IgD-negative memory B cell (primary cell): ENCODE measurements around the gene TOX2. TPM values are rescaled to one million over a fixed set of nuclear protein-coding genes. Genes with fewer than 3 reads are reported as not detected.

Experiments used
- H3K27ac Mint-ChIP-seq, 3 donors: one replicate each; pipeline ENCODE4 v1.8.0; 2020 to 2022; ENCODE audit warnings: mild to moderate bottlenecking in 3 of 3, mixed read lengths in 3 of 3, moderate library complexity in 1 of 3
- H3K27me3 Mint-ChIP-seq: one replicate; pipeline ENCODE4 v1.8.0; 2021; ENCODE audit warnings: mixed read lengths
- H3K36me3 Mint-ChIP-seq: one replicate; pipeline ENCODE4 v1.8.0; 2020; ENCODE audit warnings: mild to moderate bottlenecking, mixed read lengths
- H3K4me1 Mint-ChIP-seq, 3 donors: one replicate each; pipeline ENCODE4 v1.8.0; 2020 to 2022; ENCODE audit warnings: mixed read lengths in 3 of 3, mild to moderate bottlenecking in 1 of 3
- H3K4me3 Mint-ChIP-seq, 4 donors: one replicate each; pipeline ENCODE4 v1.8.0; 2020 to 2022; ENCODE audit warnings: mild to moderate bottlenecking in 4 of 4, mixed read lengths in 4 of 4, moderate library complexity in 3 of 4
- H3K9me3 Mint-ChIP-seq, 3 donors: one replicate each; pipeline ENCODE4 v1.8.0; 2020 to 2021; ENCODE audit warnings: mixed read lengths in 3 of 3, mild to moderate bottlenecking in 1 of 3
- polyA plus RNA-seq: library from polyadenylated mRNA; unstranded; fragments of 300-500 nt; fragmentation: Illumina TruSeq; gene quantifications from one replicate; pipeline ENCODE4 v1.2.3, GENCODE V29; 2021

The TOX2 gene
- polyA plus RNA-seq, 1 donor from 2014 or later = 0.73 TPM

GRCh38 chr20:43941476-43942200 is 27.0 kb downstream of the TOX2 start:
- Mint-ChIP-seq H3K4me1 (peaks cover 7 to 16% (median 16%) of the 10 kb centered on the region in 3 donors), H3K9me3 (peaks cover 0 to 3% (median 0%) of the 10 kb centered on the region in 3 donors), H3K27ac (peak overlapping the region in 2 of 3 donors; percentile 1 to 89), H3K4me3 (peak overlapping the region in 3 of 4 donors; percentile 2 to 81 (median 55)), H3K36me3 (no peaks in the 10 kb centered on the region), H3K27me3 (no peaks in the 10 kb centered on the region)

- Mint-ChIP-seq H3K9me3 (peaks cover 0 to 3% (median 0%) of the 10 kb centered on the region in 3 donors), H3K4me3 (peak overlapping the region in 2 of 4 donors; percentile 2 to 81), H3K27ac (peak overlapping the region in 2 of 3 donors; percentile 1 to 89), H3K27me3 (no peaks in the 10 kb centered on the region), H3K4me1 (peaks cover 7 to 16% (median 16%) of the 10 kb centered on the region in 3 donors), H3K36me3 (no peaks in the 10 kb centered on the region)
Measured at GRCh38 chr20:43942201-43942590, 27.5 kb downstream of the TOX2 start.

DNA sequence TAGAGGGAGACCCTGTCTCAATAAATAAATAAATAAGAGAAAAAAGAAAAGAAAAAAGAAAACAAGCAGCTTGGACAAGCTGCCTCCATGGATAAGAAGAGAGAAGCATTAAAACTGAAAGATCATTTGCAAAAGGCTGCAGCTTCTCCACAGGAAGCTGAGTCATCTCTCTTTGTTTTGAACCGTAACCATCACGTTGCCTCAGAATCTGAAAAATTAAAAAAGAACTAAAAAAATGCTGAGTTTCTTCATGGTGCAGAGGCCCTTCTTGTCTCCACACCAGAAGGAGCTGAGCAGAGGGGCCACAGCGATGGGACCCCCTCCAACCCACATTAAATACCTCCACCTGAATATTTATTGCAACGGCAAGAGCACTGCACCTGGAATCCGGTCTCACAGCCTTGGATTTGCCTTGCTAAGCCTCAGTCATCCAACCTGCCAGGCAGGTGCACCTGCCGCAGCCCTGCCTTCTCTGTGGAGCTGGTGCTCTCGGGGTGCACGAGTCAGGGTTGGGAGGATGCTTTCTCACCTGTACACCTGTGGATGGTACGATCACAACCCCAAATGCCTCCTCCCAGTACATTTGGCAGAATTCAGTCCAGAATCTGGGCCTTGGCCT is 28.1 kb downstream of the TOX2 start:
- H3K9me3 Mint-ChIP-seq = peaks cover 0 to 3% (median 0%) of the 10 kb centered on the region in 3 donors
- no peaks in the 10 kb centered on the region for H3K36me3 Mint-ChIP-seq
- H3K27ac Mint-ChIP-seq = peak overlapping the region in 1 of 3 donors; percentile 91
- no peaks in the 10 kb centered on the region for H3K27me3 Mint-ChIP-seq
- peak overlapping the region in 3 of 4 donors; percentile 30 to 81 (median 43) for H3K4me3 Mint-ChIP-seq
- H3K4me1 Mint-ChIP-seq = peaks cover 7 to 16% (median 16%) of the 10 kb centered on the region in 3 donors

DNA sequence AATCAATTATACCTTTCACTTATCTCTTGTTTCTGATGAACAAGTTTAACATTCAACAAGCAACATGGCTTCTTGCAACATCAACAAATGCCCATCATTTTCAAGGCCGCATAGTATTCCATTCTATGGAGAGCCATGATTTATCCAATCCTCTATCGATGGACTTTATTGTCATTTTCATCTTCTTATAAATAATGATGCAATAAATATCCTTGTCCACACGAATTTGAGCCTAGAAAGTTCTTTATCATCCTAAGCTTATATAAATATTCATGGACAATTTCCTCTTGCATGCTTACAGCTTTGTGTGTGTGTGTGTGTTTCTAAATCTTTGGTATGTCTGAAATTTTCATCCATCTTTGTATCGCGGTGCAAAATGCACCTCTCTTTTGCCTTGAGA is 29.1 kb downstream of the TOX2 start:
- H3K27me3 Mint-ChIP-seq = no peaks in the 10 kb centered on the region
- peaks cover 7 to 16% (median 16%) of the 10 kb centered on the region in 3 donors for H3K4me1 Mint-ChIP-seq
- H3K36me3 Mint-ChIP-seq = no peaks in the 10 kb centered on the region
- peaks cover 0 to 3% (median 0%) of the 10 kb centered on the region in 3 donors for H3K9me3 Mint-ChIP-seq
- H3K27ac Mint-ChIP-seq = no peak overlapping the region
- H3K4me3 Mint-ChIP-seq = no peak overlapping the region

GRCh38 chr20:43944653-43945235 is 30.1 kb downstream of the TOX2 start:
- Mint-ChIP-seq H3K27me3 (peaks cover 1% of the 10 kb centered on the region), H3K36me3 (no peaks in the 10 kb centered on the region), H3K9me3 (peaks cover 0 to 3% (median 0%) of the 10 kb centered on the region in 3 donors), H3K27ac (peak overlapping the region in 1 of 3 donors; percentile 45), H3K4me1 (peaks cover 14 to 25% (median 22%) of the 10 kb centered on the region in 3 donors), H3K4me3 (peak overlapping the region in 1 of 4 donors; percentile 6)

DNA sequence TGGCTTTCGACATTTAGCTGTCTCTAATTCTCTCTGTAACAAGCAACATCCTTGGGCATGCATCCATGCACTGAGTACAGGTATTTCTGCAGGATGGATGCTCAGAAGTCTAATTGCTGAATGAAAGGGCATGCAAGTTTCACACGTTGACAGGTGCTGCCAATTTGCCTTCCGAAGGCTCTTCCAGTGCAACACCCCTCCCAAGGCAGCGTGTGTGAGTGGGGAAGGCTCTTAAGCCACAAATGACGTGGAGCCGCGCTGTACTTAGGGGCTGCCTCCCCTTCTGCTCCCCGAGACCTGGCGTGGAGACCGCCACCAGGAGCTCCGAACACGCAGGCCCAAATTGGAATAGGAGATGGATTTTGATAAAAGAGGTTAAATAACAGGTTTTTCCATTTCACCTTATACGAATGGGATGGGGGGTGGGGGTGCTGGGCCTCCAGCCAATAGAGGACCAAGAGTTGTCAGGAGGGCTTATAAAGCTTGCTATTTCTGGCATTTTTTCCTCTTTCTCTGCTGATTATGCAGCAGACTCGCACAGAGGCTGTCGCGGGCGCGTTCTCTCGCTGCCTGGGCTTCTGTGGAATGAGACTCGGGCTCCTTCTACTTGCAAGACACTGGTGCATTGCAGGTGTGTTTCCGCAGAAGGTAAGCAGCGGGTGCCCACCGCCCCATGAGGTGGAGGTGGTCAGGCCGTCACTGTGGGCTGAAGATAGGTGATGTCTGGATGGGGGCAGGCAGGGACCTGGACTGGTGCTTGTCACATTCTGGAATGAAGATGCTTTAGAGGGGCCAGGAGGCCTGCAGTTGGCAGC is 30.9 kb downstream of the TOX2 start:
- Mint-ChIP-seq H3K4me1 (peaks cover 22 to 33% (median 30%) of the 10 kb centered on the region in 3 donors), H3K27me3 (peaks cover 8% of the 10 kb centered on the region), H3K36me3 (no peaks in the 10 kb centered on the region), H3K9me3 (peaks cover 0 to 3% (median 0%) of the 10 kb centered on the region in 3 donors), H3K27ac (peak overlapping the region in 1 of 3 donors; percentile 45), H3K4me3 (no peak overlapping the region)

- Mint-ChIP-seq H3K27ac (no peak overlapping the region), H3K9me3 (peaks cover 0 to 3% (median 0%) of the 10 kb centered on the region in 3 donors), H3K27me3 (peaks cover 8% of the 10 kb centered on the region), H3K4me1 (peaks cover 24 to 35% (median 30%) of the 10 kb centered on the region in 3 donors), H3K36me3 (no peaks in the 10 kb centered on the region), H3K4me3 (no peak overlapping the region)
Measured at GRCh38 chr20:43946206-43946491, 31.5 kb downstream of the TOX2 start.

GRCh38 chr20:43946659-43947315 is 32.1 kb downstream of the TOX2 start:
- Mint-ChIP-seq H3K4me3 (no peak overlapping the region), H3K27me3 (peaks cover 8% of the 10 kb centered on the region), H3K4me1 (peaks cover 21 to 31% (median 28%) of the 10 kb centered on the region in 3 donors), H3K27ac (no peak overlapping the region), H3K9me3 (peaks cover 0 to 3% (median 0%) of the 10 kb centered on the region in 3 donors), H3K36me3 (no peaks in the 10 kb centered on the region)

- no peaks in the 10 kb centered on the region for H3K9me3 Mint-ChIP-seq
- peaks cover 8% of the 10 kb centered on the region for H3K27me3 Mint-ChIP-seq
- H3K4me3 Mint-ChIP-seq = no peak overlapping the region
- no peak overlapping the region for H3K27ac Mint-ChIP-seq
- no peaks in the 10 kb centered on the region for H3K36me3 Mint-ChIP-seq
- peaks cover 17 to 27% (median 22%) of the 10 kb centered on the region in 3 donors for H3K4me1 Mint-ChIP-seq
Measured at GRCh38 chr20:43947316-43947710, 32.7 kb downstream of the TOX2 start.

DNA sequence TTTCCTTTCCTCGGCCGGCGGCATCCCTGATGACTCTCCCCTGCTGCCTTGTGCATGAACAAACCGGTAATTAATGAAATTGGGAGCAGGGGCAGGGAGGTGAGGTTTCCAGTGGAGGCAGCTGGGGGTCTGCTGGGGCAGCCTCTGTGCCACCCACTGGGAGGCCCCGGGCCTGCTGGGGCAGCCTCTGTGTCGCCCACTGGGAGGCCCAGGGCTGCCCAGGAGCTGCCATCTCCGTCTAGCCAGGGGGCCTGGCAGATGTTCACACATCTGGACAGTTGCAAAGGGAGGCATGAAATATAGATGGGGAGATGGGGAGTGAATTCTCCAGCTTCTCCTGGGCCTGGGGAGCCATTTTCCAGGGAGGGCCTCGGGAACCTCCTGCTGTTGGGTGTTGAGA is 33.8 kb downstream of the TOX2 start:
- H3K4me1 Mint-ChIP-seq = peaks cover 17 to 18% (median 17%) of the 10 kb centered on the region in 3 donors
- no peak overlapping the region for H3K27ac Mint-ChIP-seq
- no peaks in the 10 kb centered on the region for H3K9me3 Mint-ChIP-seq
- peaks cover 9% of the 10 kb centered on the region for H3K27me3 Mint-ChIP-seq
- H3K4me3 Mint-ChIP-seq = no peak overlapping the region
- no peaks in the 10 kb centered on the region for H3K36me3 Mint-ChIP-seq

DNA sequence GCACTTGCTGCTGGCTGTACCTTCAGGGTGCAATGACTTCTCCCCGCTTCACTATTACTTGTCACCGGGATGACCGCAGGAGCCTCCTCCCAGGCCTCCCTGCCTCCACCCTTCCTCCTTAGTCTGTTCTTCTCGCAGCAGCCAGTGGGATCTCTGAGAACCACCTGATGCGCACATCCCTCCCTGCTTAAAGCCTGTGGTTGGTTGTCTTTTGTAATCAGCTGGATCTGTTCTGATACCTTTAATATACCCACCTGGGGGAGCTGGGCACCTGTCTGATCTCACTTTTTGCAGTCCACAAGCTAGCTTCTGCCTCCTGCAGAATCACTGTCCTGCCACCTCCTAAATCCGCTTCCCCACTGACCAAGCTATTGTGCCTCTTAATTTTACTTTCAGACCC is 34.6 kb downstream of the TOX2 start:
- Mint-ChIP-seq H3K4me3 (peak overlapping the region in 1 of 4 donors; percentile 45), H3K36me3 (no peaks in the 10 kb centered on the region), H3K27ac (peak overlapping the region in 1 of 3 donors; percentile 35), H3K4me1 (peaks cover 17 to 19% (median 17%) of the 10 kb centered on the region in 3 donors), H3K9me3 (no peaks in the 10 kb centered on the region), H3K27me3 (peaks cover 9% of the 10 kb centered on the region)

GRCh38 chr20:43949741-43950618 is 35.3 kb downstream of the TOX2 start:
- peaks cover 21 to 26% (median 21%) of the 10 kb centered on the region in 3 donors for H3K4me1 Mint-ChIP-seq
- peak overlapping the region in 1 of 3 donors; percentile 35 for H3K27ac Mint-ChIP-seq
- H3K36me3 Mint-ChIP-seq = no peaks in the 10 kb centered on the region
- peaks cover 9% of the 10 kb centered on the region for H3K27me3 Mint-ChIP-seq
- H3K4me3 Mint-ChIP-seq = peak overlapping the region in 2 of 4 donors; percentile 58 to 89
- H3K9me3 Mint-ChIP-seq = no peaks in the 10 kb centered on the region

GRCh38 chr20:43953919-43954592 is 39.4 kb downstream of the TOX2 start:
- Mint-ChIP-seq H3K27me3 (peaks cover 9% of the 10 kb centered on the region), H3K4me3 (peak overlapping the region in 1 of 4 donors; percentile 52), H3K4me1 (peaks cover 37 to 45% (median 42%) of the 10 kb centered on the region in 3 donors), H3K27ac (no peak overlapping the region), H3K36me3 (peaks cover 2% of the 10 kb centered on the region), H3K9me3 (peaks cover 4 to 5% (median 4%) of the 10 kb centered on the region in 3 donors)
